NCI-H446 (cell line): ENCODE results near the gene LSM7.

Experiments used
- DNase-seq, 2 experiments: peaks; one replicate each; lab custom pipeline; 2025; lab: John Stamatoyannopoulos, UW

Gene LSM7

GRCh38 chr19:2338055-2338615 is 9.7 kb upstream of the LSM7 start:
- DNase-seq: no peak

GRCh38 chr19:2337329-2337707 is 8.9 kb upstream of the LSM7 start:
- DNase-seq: no peak

DNA sequence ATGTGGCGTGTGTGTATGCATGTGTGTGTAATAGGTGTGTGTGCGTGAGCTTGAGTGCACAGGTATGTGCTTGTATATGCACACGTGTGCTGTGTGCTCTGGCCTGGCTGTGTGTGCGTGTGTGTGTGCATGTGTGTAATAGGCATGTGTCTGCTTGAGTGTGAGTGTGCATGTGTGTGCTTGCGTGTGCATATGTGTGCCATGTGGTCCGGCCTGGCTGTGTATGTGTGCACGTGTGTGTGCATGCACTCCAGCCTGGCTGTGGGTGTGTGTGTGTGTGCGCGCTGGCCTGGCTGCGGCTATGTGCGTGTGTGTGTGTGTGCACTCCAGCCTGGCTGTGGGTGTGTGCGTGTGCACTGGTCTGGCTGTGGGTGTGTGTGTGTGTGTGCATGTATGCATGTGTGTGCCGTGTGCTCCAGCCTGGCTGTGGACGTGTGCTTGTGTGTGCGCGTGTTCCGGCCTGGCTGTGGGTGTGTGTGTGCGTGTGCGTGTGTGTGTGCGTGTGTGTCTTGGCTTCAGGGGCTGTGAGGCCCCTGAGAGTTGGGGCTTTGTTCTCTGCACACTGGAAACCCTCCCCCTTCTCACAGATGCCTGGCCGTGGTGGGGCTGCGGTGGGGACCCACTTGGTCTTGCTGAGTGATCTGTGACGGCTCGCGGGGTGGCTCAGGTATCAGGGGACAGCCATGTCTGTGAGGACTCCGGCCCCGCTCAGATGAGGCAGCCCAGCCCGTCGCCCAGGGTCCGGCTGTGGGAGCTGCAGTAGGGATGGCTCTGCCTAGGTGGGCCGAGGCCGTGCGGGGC is 8.3 kb upstream of the LSM7 start:
- no peak for DNase-seq

GRCh38 chr19:2335848-2336247 is 7.5 kb upstream of the LSM7 start:
- no peak for DNase-seq

DNA sequence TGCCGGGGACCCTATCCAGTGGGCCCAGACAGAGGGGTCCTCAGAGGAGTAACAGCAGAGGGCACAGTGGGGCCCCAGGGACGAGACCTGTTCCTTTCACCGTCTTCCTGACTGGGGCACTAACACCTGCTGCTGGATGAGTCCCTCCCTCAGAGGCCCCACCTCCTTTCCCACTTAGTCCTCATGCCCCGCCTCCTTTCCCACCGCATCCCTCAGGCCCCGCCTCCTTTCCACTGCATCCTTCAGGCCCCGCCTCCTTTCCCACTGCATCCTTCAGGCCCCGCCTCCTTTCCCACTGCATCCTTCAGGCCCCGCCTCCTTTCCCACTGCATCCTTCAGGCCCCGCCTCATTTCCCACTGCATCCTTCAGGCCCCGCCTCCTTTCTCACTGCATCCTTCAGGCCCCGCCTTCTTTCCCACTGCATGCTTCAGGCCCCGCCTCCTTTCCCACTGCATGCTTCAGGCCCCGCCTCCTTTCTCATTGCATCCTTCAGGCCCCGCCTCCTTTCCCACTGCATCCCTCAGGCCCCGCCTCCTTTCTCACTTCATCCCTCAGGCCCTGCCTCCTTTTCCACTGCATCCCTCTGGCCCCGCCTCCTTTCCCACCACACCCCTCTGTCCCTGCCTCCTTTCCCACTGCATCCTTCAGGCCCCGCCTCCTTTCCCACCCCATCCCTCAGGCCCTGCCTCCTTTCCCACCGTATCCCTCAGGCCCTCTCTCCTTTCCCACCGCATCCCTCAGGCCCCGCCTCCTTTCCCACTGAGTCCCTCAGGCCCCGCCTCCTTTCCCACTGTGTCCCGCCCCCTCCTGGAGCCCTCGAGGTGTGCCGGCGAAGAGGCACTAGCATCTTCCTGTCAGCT is 6.8 kb upstream of the LSM7 start:
- no peak for DNase-seq

DNA sequence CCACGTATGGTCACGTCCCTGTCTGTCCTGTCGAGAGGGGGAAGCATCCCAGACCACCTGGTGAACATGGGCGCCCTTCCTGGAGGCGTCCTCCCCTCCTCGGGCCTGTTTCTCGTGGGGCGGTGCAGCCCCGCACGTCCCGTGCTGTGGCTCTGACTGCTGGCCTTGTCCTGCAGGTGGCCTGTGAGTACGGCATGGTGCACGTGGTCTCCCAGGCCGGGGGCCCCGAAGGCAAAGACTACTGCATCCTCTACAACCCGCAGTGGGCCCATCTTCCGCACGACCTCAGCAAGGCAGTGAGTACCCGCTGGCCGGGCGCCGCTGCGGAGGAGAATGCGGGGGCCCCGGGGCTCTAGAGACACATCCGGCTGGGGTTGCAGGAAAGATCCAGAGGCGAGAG is 6.0 kb upstream of the LSM7 start:
- DNase-seq: no peak

GRCh38 chr19:2333807-2334211 is 5.4 kb upstream of the LSM7 start:
- no peak for DNase-seq

GRCh38 chr19:2333027-2333806 is 4.8 kb upstream of the LSM7 start:
- no peak for DNase-seq

DNA sequence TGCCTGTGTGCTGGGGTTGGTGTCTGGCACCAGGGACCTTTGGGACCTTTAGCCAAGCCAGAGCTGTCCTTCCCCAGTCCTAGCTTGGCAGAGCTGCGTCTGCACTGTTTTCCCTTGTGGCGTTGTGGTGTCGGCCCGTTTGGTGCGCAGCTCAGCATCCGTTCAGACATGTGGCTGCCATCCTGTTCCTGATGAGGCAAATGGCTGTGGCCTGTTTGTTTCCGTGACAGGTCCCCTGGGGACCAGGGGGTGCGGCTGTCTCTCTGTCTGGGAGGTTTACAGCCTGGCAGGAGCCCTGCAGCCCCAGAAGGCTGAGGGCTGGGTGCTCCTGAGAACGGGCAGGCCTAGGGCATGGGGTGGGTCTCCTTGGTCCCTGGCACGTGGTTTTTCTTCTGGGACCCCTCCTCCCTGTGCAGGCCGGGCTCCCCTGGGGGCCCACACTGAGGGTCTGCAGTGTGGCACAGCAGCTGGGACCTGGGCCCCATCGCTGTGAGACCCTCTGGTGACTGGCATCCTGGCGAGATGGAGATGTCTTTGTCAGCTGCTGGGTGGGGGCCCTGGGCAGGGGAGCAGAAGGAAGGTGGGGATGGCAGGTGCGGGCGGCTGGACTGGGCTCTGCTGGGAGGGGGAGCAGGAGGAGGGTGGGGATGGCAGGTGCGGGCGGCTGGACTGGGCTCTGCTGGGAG is 4.1 kb upstream of the LSM7 start:
- DNase-seq: no peak

DNA sequence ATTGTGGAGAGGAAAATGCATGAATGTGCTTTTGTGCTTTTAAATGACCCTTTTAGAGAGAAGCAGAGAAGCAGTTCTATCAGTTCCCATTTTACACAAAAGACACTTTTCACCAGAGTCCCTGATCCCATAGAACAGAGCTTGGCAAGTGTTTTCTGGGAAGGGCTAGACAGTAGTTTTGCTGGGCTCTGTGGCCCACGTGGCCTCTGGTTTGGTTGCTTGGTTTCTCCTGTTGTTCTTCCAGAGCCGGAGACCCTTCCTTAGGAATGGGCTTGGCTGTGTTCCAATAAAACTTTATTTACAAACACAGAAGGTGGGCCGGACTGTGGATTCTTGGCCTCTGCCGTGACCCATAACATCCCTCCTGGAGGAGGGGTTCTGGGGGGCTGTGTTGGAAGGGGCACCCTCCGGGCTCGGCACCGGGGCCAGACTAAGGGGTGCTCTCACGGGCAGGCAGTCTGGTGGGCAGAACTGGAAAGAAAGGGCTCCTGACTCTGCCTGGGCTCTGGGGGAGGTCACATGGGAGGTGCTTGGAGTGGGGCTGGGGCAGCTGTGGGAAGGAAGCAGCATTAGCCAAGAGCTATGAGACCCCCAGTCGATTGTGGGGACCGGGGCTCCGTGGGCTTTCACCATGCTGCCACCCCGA is 3.3 kb upstream of the LSM7 start:
- no peak for DNase-seq

DNA sequence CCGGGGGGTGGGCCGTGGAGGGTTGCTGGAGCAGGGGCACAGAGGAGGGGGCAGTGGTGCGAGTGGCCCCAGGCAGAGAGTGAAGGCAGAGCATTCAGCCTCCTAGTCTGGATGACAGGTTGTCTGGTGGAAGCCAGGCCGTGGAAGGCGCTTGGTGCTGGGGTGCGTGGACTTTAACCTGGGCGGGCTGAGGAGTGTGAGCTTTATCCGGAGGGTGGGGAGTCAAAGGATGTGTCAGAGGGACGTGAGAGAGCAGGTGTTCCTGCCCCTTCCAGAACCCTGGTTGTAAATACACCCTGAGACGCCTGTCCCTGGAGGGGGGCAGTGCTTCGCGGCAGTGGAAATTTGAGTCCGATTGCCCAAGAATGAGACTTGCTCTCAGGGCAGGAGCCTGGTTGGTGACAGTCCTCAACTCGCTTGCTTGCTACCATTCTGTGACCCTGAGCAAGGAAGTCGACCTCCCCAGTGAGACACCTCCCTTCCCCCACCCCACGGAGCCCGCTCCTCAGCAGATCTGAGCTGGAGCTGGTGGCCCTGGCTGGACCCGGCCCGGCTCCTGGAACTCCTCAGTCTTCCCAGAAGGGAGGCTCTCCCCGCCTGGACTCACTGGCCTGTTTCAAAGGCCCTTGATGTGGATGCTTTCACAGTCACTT is 2.4 kb upstream of the LSM7 start:
- no peak for DNase-seq

DNA sequence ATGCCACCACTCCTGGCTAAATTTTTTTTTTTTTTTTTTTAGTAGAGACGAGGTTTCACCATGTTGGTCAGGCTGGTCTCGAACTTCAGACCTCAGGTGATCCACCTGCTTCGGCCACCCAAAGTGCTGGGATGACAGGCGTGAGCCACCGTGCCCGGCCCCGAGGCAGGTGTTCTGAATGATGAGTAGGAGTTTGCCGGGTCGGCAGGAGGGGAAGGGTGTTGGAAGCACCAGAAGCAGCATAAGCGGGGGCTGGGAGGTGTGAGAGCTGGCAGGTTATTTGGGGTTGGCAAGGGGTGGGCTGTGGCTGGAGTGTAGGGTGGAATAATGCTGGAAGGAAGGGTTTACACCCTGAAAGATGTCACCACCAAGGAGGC is 1.9 kb upstream of the LSM7 start:
- no peak for DNase-seq

GRCh38 chr19:2329501-2329916 is 1.1 kb upstream of the LSM7 start:
- DNase-seq: no peak

DNA sequence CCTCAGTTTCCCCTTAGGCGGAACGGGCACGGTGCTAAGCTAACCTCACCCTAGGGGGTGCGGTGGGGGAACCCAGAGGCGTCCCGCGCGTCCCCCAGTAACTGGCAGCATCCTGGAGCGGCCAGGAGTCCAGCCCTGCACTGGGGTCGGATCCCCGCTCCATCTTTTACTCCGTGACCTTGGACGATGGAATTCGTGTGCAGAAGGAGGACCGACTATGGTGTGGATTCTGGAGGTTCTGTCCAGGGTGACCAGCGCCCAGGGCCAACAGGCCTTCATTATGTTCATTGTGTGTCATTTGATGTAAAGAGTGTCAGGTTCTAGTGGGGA is 728 bp upstream of the LSM7 start:
- DNase-seq: no peak

- peak; percentile 53 to 58 for DNase-seq
Measured at GRCh38 chr19:2327773-2328400, 499 bp downstream of the LSM7 start.

DNA sequence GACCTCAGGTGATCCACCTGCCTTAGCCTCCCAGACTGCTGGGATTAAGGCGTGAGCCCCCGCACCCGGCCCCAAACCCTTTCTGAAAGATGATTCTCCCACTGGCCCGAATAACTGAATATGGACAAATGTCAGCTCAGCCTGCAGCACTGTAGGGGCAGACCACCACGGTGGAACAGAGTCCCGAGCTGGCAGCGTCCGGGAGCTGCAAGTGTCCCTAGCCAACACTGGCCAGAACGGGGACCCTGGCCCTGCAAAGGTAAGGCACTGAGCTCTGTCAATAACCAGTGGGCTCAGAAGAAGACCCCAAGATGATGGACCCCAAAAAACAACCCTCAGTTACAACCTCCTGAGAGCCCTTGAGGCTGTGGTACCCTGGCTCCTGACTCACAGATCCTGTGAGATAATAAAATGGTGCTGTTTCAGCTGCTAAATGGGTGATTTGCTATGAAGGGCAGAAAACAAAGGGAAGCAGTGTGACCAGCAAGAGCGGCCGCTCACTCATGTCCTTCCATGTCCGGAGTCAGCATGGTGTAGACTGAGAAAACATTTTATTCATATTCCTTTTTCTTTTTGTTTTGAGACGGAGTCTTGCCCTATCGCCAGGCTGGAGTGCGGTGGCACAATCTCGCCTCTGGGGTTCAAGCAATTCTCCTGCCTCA is 1.6 kb downstream of the LSM7 start:
- DNase-seq: no peak

GRCh38 chr19:2325281-2326046 is 2.9 kb downstream of the LSM7 start:
- no peak for DNase-seq

GRCh38 chr19:2324220-2324948 is 4.0 kb downstream of the LSM7 start:
- DNase-seq: no peak
